Testis (tissue), 2 donors: ENCODE results near the gene EIF4G2.

ENCODE experiments used
- CTCF ChIP-seq, 3 experiments: fragments of 450-650 bp in 2 of 3; fragments of 200-600 bp in 1 of 3; sonication (generic) in 1 of 3; IDR thresholded peaks; one replicate each; pipeline ENCODE4 v1.5.1; 2016 to 2019; ENCODE audit warnings: antibody characterized with exemption in 3 of 3, mild to moderate bottlenecking in 2 of 3, moderate library complexity in 1 of 3
- POLR2A ChIP-seq: fragments of 450-650 bp; IDR thresholded peaks from one replicate; pipeline ENCODE4 v1.6.1; 2017; ENCODE audit warnings: antibody characterized with exemption, mild to moderate bottlenecking, moderate library complexity

- no peak for TF ChIP-seq CTCF (IDR thresholded peaks at IDR 0.05)
- no peak for TF ChIP-seq POLR2A
These were observed 61.0 kb downstream of the EIF4G2 start for GRCh38 chr11:10747733-10748132.
